Ovary (tissue), 9 donors: Measurements from ENCODE around the gene HMGCS2. TPM values are rescaled to one million over a fixed set of nuclear protein-coding genes. Genes with fewer than 3 reads are reported as not detected.

Experiments used
- DNase-seq, 5 donors: peaks; one replicate each; pipeline ENCODE4 v3.0.0-alpha.2; 2019 to 2020
- H3K27ac ChIP-seq, 2 donors: fragments of 200-600 bp; one replicate each; pipeline versions ENCODE4 v1.5.1 to v1.8.0; 2019 to 2022
- H3K27me3 ChIP-seq: fragments of 200-600 bp; one replicate; pipeline ENCODE4 v1.8.0; 2022
- H3K36me3 ChIP-seq: fragments of 200-600 bp; sonication (generic); one replicate; pipeline ENCODE4 v1.5.1; 2019
- H3K4me1 ChIP-seq: one replicate; pipeline ENCODE4 v1.8.1; 2013; ENCODE audit warnings: mild to moderate bottlenecking, moderate library complexity; ENCODE audit not compliant: insufficient read depth
- H3K4me3 ChIP-seq: fragments of 200-600 bp; sonication (generic); one replicate; pipeline ENCODE4 v1.5.1; 2017
- H3K9me3 ChIP-seq, 2 donors: fragments of 200-600 bp in 1 of 2; sonication (generic) in 1 of 2; one replicate each; pipeline versions ENCODE4 v1.5.1 to v1.8.1; 2013 to 2019; ENCODE audit warnings: mild to moderate bottlenecking in 1 of 2, moderate library complexity in 1 of 2
- EP300 ChIP-seq: sonication (generic); formaldehyde crosslinking; IDR thresholded peaks from one replicate; pipeline ENCODE4 v1.6.1; 2017; ENCODE audit warnings: antibody characterized with exemption
- POLR2A ChIP-seq: fragments of 450-650 bp; IDR thresholded peaks from one replicate; pipeline ENCODE4 v1.6.1; 2017; ENCODE audit warnings: antibody characterized with exemption, mild to moderate bottlenecking, moderate library complexity
- WGBS, 3 donors: extraction: QIAGEN DNeasy Blood & Tissue Kit in 1 of 3; methylation state at CpG; one replicate each; pipeline versions ENCODE4 v1.1.5 to v1.1.7; 2013 to 2017; 5-methylcytosine and 5-hydroxymethylcytosine counted together
- intact Hi-C, 4 donors: fragments of 100-400 bp; cut with DNase I; formaldehyde crosslinking; loops; one replicate each; pipeline versions ENCODE4 v1.11.0 to v1.15.1; 2022 to 2023
- polyA plus RNA-seq, 2 donors: library from polyadenylated mRNA; stranded (reverse); fragments of 200-250 nt in 1 of 2; fragments of 350-450 nt in 1 of 2; fragmentation: Illumina TruSeq in 1 of 2; extraction: RNeasy Lipid Tissue Mini Kit (QIAGEN cat#74804) in 1 of 2; gene quantifications; one replicate each; pipeline ENCODE4 v1.2.3, GENCODE V29; 2013 to 2014
- total RNA-seq, 7 donors: library from RNA; depleted of rRNA in 2 of 7; stranded (reverse); fragments of >200 nt in 2 of 7; fragmentation: NEBNext Ultra II Directional in 3 of 7; extraction: Animal tissue kit (Norgen Biotek cat#: 25700) in 3 of 7; gene quantifications; one replicate each; pipeline versions ENCODE4 v1.1.0 to v1.2.4, GENCODE V29; 2016 to 2023
- TF ChIP-seq, protein P1 (sequence below), 3 donors: fragments of 450-650 bp in 2 of 3; fragments of 200-600 bp in 1 of 3; IDR thresholded peaks; one replicate each; pipeline versions ENCODE4 v1.5.1 to v1.8.0; 2016 to 2022; ENCODE audit warnings: antibody characterized with exemption in 3 of 3, mild to moderate bottlenecking in 1 of 3
- donor health status: DM: no; HTN: no; CAD: no; lungs with moderate emphysema.
- donor health status: DM: no; HTN: no; CAD: no.
- donor health status: Bipolar disorder and iron deficiency.
- donor health status: DM: yes; HTN: yes; CAD: no.
- donor health status: DM: no; HTN: no; CAD: no.
- donor health status: DM: yes; HTN: yes; CAD: no.

The HMGCS2 gene
- total and polyA plus RNA-seq, 9 donors, result 0.12 to 1.7 (median 0.30) TPM; not detected in 2

DNA sequence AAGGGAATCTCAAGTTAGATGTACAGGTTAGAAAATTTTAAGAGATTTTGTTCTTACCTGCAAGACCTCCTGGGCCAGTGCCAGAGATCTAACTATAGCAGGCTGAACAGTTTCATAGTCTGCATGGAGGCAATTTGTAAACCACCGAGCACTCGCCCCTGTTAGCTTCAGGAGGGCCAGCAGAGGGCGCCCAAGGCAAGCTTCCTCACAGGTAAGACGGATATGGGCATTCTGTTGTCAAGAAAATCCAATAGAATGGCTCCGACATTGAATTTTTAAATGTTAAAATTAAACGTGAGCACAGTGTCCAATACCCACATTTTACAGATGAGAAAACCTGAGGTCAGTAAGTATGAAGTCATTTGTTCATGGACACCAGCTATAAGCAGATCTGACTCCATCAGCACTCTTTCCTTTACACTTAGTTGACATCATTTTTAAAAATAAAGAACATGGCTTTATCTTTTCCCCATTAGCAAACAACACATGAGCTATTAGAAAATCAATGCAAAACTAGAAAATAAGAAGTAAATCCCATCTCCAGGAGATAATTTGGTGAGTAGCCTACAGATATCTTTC lies 40.4 kb upstream of the HMGCS2 start:
- no peak overlapping the region for H3K4me3 ChIP-seq
- no peak overlapping the region for H3K27ac ChIP-seq
- peak; percentile 58 to 82 (median 70) for DNase-seq
- no peaks in the 10 kb centered on the region for H3K36me3 ChIP-seq
- H3K27me3 ChIP-seq, result no peaks in the 10 kb centered on the region
- TF ChIP-seq, protein P1, sequence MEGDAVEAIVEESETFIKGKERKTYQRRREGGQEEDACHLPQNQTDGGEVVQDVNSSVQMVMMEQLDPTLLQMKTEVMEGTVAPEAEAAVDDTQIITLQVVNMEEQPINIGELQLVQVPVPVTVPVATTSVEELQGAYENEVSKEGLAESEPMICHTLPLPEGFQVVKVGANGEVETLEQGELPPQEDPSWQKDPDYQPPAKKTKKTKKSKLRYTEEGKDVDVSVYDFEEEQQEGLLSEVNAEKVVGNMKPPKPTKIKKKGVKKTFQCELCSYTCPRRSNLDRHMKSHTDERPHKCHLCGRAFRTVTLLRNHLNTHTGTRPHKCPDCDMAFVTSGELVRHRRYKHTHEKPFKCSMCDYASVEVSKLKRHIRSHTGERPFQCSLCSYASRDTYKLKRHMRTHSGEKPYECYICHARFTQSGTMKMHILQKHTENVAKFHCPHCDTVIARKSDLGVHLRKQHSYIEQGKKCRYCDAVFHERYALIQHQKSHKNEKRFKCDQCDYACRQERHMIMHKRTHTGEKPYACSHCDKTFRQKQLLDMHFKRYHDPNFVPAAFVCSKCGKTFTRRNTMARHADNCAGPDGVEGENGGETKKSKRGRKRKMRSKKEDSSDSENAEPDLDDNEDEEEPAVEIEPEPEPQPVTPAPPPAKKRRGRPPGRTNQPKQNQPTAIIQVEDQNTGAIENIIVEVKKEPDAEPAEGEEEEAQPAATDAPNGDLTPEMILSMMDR (IDR thresholded peaks at IDR 0.05), result peak; percentile 52 to 56 (median 54)
- TF ChIP-seq POLR2A (no peak), EP300 (no peak)
- WGBS, 3 donors, result 0 to 1% (median 1%) methylated on average over 6 of the region's 6 CpGs
- H3K9me3 ChIP-seq, result no peaks in the 10 kb centered on the region
- intact Hi-C loops, result loop anchor here in 1 of 4 donors (10.0 kb wide), 1 partner anchor 64 kb away; no protein-coding TSS in a partner anchor
- H3K4me1 ChIP-seq, result no peaks in the 10 kb centered on the region

DNA sequence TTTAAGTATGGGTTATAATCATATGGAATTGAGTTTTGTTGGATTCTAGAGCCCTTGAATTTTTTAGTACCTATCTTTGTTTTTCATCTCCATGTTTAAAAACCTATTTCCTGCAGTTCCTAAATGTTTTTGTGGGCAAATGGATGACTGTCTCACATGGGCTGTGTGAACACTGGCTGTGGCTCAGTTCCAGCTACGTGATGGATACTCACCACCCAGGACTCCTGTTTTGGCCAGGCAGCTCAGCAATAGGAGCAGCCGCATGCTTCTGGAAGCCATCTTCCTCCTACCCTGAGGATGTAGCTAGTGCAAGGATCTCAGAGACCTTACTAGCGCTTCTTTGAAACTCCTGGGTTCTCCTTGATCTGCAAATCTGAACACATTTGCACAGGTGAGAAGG lies 39.8 kb upstream of the HMGCS2 start:
- intact Hi-C loops, result loop anchor here in 1 of 4 donors (10.0 kb wide), 1 partner anchor 64 kb away; no protein-coding TSS in a partner anchor
- no peaks in the 10 kb centered on the region for H3K4me1 ChIP-seq
- H3K27ac ChIP-seq, result no peak overlapping the region
- TF ChIP-seq EP300, result no peak
- TF ChIP-seq, protein P1 (IDR thresholded peaks at IDR 0.05), result no peak
- no peak for TF ChIP-seq POLR2A
- H3K9me3 ChIP-seq, result no peaks in the 10 kb centered on the region
- no peaks in the 10 kb centered on the region for H3K27me3 ChIP-seq
- H3K4me3 ChIP-seq, result no peak overlapping the region
- WGBS, 3 donors, result 38 to 48% (median 44%) methylated on average over 3 of the region's 3 CpGs
- DNase-seq, result no peak
- H3K36me3 ChIP-seq, result no peaks in the 10 kb centered on the region

DNA sequence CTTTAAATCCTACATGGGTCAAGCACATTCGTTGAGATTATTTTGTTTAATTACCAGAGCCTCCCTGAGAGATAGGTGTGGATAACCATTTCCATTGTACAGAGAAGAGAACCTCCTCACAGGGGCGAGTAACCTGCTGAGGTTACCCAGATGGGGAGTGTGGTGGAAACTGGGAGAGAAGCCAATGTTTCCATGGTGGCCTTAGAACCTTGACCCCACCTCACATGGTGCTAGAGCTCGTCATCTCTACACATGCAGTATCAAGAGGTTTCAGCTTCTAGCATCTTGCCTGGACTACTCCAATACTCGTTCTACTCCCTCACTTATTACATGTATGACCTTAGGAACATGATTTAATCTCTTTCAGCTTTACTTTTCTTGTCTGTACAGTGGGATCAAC lies 37.8 kb upstream of the HMGCS2 start:
- Histone ChIP-seq H3K4me1 (no peaks in the 10 kb centered on the region), H3K27me3 (no peaks in the 10 kb centered on the region), H3K36me3 (no peaks in the 10 kb centered on the region), H3K4me3 (no peak overlapping the region), H3K9me3 (no peaks in the 10 kb centered on the region), H3K27ac (no peak overlapping the region)
- DNase-seq, result no peak
- WGBS, 3 donors, result 54 to 64% (median 59%) methylated on average over 4 of the region's 4 CpGs
- intact Hi-C loops, result loop anchor here in 1 of 4 donors (10.0 kb wide), 1 partner anchor 62 kb away; no protein-coding TSS in a partner anchor
- TF ChIP-seq, protein P1 (IDR thresholded peaks at IDR 0.05), result no peak
- TF ChIP-seq EP300, result no peak
- no peak for TF ChIP-seq POLR2A

DNA sequence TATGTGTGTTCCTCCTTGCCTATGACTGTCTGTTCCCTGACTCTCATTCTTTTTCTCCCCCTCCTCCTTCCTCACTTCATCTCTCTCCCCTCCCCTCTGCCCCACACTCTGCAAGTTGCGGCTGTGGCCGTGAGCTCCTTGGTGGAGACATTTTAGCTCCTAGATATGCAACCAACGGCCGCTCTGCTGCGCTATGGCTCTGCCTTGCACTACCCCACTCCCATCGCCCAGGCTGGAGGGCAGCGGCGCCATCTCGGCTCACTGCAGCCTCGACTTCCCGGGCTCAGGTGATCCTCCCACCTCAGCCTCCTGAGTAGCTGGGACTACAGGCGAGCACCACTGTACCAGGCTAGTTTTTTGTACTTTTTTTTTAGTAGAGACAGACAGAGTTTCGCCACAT lies 37.0 kb upstream of the HMGCS2 start:
- WGBS, 3 donors, result 93 to 95% (median 94%) methylated on average over 13 of the region's 13 CpGs
- no peaks in the 10 kb centered on the region for H3K27me3 ChIP-seq
- H3K4me3 ChIP-seq, result no peak overlapping the region
- H3K4me1 ChIP-seq, result no peaks in the 10 kb centered on the region
- H3K9me3 ChIP-seq, result no peaks in the 10 kb centered on the region
- H3K36me3 ChIP-seq, result no peaks in the 10 kb centered on the region
- intact Hi-C loops, result loop anchor here in 1 of 4 donors (10.0 kb wide), 1 partner anchor 61 kb away; no protein-coding TSS in a partner anchor
- DNase-seq, result no peak
- no peak overlapping the region for H3K27ac ChIP-seq
- no peak for TF ChIP-seq EP300
- TF ChIP-seq POLR2A, result no peak
- TF ChIP-seq, protein P1 (IDR thresholded peaks at IDR 0.05), result no peak
